Kidney glomerular epithelial cell (primary cell): ENCODE data around the gene KRT86.
"Not testable (repeated sequence)": the region's sequence is repeated elsewhere in the genome, so short reads cannot be mapped to it uniquely, and the experiment has no call there.

Experiments
- DNase-seq: peaks from one replicate; lab custom pipeline; 2025; lab: John Stamatoyannopoulos, UW

The KRT86 gene

GRCh38 chr12:52251367-52252051 is 22.9 kb upstream of the KRT86 start:
- no peak for DNase-seq

DNA sequence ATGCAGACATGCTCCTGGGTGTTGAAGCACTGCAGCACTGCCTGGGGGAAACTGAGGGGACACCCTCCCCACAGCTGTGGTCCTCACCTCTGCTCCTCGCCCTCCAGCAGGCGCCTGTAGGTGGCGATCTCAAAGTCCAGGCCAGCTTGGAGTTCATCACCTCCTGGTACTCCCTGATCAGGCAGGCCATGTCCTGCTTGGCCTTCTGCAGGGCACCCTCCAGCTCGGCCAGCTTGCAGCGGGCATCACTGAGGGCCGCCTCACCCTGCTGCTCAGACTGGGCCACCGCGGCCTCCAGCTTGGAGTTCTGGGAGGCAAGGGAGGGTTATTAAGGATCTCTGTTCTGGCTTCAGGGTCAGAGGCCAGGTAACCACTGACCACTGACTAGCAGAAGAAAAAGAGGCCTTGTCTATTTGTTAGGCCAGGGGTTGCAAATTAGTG is 22.2 kb upstream of the KRT86 start:
- DNase-seq: not testable (repeated sequence)

DNA sequence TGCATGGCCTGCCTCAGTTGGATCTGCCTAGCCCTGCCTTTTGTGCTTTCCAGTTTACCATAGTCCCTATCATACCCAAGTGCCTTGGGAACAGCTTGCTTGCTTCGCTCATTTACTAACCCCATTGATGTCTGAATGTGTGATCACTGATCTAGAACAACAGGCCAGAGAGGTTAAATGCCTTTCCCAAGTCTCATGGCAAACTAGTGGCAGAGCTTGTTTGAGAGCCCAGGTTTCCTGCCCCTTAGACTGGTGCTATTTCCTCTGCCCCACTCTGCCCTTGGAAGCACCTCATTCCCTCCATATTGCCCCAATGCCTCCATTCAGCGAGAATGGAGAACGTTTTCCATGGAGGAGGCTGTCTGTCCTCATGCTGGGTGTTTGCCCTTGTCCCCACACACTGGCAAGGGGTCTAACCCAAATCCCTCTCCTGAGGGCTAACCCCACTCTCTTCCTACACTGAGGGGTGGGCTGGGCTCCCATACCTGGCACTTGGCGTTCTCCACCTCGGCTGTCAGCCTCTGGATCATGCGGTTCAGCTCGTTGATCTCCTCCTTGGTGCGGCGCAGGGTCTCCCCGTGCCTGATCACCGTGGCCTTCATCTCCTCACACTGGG is 21.6 kb upstream of the KRT86 start:
- DNase-seq: peak; percentile 74

GRCh38 chr12:52253391-52254179 is 20.9 kb upstream of the KRT86 start:
- no peak for DNase-seq

DNA sequence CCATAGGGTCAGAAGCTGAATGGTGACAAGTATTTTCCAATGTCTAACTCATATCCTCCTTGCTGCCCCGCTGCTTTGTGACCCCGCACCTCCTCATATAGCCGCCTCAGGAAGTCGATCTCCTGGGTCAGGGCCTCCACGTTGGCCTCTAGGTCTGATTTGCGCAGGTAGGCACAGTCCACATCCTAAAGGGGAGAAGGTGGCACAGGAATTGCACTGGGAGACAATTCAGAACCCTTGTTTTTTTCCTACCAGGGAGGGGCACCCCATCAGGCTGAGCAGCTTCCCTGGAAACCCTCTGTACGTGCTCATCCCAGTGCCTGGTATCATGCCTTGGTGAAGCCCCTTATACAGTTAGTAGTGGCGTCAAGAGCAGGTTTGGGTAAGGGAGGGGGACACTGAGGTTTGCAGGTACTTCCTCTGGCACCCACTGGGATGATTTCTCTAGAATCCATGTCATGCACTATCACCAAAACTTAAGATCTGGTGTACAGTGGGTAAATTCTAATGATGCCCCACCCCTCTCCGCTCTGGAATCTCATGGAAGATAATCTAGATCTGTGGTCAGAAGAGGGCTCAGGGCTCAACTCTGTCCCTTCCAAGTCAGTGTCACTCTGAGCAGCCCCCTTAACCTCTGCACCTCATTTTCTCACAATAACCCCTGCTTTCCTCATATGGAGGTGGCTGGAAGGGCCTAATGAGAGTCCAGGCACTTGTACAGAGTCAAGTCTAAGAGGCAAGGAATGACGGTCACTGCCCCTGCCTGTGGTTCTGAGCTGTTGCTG is 20.1 kb upstream of the KRT86 start:
- no peak for DNase-seq

DNA sequence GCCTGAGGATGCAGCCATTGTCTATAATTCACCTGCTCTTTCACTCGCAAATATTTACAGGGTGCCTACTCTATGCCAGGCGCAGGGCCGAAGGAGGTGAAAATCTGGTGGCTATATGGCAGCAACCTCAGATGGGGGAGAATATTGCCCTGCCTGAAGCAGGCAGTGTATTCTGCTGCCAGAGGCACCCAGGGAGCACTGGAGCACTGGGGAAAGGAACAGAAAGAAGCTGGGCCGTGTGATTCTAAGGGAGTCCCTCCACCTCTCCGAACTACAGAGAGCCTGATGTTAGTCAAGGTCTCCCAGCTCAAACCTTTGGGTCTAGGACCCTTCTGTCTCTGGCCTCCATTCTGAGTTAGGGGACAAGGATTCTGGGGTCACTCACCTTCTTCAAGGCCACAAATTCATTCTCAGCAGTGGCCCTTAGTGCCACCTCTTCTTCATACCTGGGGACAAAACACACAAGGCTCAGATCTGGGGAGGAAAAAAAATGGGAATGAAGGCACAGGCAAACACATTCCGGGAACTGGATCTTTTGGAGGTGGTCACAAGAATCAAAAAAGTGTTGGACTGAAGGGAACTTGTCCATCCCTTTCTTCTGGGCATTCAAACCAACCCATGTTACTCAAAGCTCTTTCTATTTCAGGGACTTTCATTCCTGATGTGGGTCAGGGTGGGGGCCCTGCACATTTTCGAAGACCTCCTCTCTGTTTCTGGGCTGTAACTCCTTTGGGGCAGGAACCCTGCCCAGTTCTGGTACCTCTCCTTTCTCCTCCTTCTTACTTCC is 19.3 kb upstream of the KRT86 start:
- DNase-seq: no peak

- no peak for DNase-seq
Observed at GRCh38 chr12:52255926-52256583, 18.4 kb upstream of the KRT86 start.

- no peak for DNase-seq
Observed at GRCh38 chr12:52256584-52256935, 17.9 kb upstream of the KRT86 start.

GRCh38 chr12:52257074-52257551 is 17.3 kb upstream of the KRT86 start:
- DNase-seq: no peak

DNA sequence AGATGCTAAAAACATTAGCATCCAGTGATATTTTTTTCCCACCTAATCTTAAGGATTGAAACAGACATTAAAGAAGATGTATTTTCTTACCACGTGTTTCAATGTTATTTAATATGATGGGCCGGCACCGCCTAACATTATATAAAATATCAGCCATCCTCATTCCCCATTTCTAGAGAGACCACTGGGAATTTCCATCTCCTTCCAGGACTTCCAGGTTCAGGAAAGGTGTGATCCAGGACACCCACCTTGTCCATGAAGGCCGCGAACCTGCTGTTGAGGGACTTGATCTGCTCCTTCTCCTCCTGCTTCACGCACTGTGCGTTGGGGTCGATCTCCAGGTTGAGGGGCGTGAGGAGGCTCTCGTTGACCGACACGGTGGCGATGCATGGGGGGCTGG is 16.5 kb upstream of the KRT86 start:
- not testable (repeated sequence) for DNase-seq

- no peak for DNase-seq
Observed at GRCh38 chr12:52258335-52258901, 16.0 kb upstream of the KRT86 start.

- DNase-seq: no peak
Observed at GRCh38 chr12:52259657-52260243, 14.7 kb upstream of the KRT86 start.

- DNase-seq: no peak
Observed at GRCh38 chr12:52260361-52261207, 13.9 kb upstream of the KRT86 start.

DNA sequence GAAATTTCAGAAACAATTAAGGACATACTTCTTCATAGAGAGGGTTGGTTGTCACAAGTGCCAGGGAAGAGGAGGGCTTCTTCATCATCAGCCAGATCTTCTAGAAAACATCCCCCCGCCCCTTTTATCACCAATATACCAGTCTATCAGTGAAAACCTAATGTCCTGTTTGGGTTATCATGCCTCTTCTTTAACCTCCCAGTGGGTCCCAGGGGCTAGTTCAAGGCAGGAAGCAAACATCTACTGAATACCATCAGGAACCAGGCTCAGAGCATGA is 13.3 kb upstream of the KRT86 start:
- no peak for DNase-seq

GRCh38 chr12:52262286-52262685 is 12.2 kb upstream of the KRT86 start:
- no peak for DNase-seq

DNA sequence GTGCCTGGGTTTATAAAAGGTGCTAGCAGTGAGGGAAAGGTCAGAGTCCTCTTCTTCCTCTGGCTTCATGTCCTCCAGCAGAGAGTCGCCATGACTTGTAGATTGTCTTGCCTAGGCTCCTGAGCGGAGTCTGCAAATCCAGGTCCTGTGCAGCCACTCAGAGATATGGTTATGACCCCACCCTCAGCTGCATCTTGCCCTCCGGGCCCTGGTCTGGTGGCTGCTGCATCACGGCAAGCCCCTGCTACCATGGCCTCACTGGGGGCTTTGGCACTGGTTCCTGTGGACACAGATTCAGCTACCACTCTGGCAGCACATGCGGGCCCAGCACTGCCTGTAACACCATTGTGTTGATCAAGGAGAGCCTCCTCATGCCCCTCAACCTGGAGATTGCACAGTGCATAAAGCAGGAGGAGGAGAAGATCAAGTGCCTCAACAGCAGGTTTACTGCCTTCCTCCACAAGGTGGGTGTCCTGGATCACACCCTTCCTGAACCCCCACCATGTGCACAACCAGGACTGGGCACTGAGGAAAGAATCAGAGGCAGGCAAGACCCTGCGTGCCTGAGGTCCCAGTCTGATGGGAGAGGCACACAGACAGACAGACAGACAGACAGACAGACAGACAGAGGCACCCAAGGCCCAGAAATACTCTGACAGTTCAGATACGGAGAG is 10.5 kb upstream of the KRT86 start:
- DNase-seq: no peak

- DNase-seq: no peak
Observed at GRCh38 chr12:52264435-52264825, 10.0 kb upstream of the KRT86 start.

GRCh38 chr12:52266514-52266913 is 7.9 kb upstream of the KRT86 start:
- no peak for DNase-seq

- DNase-seq: no peak
Observed at GRCh38 chr12:52267266-52267665, 7.2 kb upstream of the KRT86 start.
